SKM-1 treated with dmso at 0.1 percent for 144 hours (cell line): Measurements from ENCODE around the gene ENPP3.
"Not testable (repeated sequence)": the region's sequence is repeated elsewhere in the genome, so short reads cannot be mapped to it uniquely, and the experiment has no call there.

ENCODE experiments used
- DNase-seq: peaks from one replicate; lab custom pipeline; 2025; ENCODE audit not compliant: unreplicated experiment; lab: John Stamatoyannopoulos, UW

The ENPP3 gene

DNA sequence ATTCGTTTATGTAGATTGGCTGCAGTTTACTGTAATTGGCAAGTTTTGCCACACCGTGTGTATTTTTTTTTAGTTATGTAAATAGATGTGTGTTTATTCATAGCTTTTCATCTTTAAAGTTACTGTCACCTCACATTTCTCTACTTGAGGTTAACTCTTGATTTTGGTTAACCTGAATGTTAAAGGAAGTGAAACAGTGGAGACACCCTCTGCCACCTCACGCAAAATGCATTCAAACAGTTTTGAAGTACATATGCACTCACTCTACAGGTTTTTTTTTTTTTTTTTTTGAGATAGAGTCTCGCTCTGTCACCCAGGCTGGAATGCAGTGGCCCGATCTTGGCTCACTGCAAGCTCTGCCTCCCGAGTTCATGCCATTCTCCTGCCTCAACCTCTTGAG, 46.4 kb downstream of the ENPP3 start:
- no peak for DNase-seq

DNA sequence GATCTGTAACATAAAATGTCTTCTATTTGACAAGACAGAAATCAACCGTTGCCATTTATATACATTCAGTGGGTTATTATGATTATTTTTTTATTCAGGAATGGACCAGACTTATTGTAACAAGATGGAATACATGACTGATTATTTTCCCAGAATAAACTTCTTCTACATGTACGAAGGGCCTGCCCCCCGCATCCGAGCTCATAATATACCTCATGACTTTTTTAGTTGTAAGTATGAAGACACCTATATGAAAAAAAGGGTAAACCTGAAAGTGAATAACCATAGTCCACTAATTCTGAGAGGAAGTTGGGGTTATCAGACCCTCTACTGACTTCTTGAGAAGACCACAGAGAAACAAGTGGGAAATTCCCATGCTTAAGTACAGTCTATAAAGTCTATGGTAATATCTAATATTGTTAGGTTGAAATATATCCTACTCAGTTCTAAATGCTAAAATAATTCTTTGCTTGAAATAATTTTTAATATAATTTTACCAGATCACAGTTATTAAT, 48.2 kb downstream of the ENPP3 start:
- DNase-seq = no peak

DNA sequence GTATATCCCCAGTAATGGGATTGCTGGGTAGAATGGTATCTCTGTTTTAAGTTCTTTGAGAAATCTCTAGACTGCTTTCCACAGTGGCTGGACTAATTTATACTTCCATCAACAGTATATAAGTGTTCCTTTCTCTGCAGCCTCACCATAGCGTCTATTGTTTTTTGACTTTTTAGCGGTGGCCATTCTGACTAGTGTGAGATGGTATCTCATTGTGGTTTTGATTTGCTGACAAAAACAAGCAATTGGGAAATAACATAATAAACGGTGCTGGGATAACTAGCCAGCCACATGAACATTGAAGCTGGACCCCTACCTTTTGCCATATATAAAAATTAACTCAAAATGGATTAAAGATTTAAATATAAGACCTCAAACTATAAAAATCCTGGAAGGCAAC, 49.9 kb downstream of the ENPP3 start:
- no peak for DNase-seq

DNA sequence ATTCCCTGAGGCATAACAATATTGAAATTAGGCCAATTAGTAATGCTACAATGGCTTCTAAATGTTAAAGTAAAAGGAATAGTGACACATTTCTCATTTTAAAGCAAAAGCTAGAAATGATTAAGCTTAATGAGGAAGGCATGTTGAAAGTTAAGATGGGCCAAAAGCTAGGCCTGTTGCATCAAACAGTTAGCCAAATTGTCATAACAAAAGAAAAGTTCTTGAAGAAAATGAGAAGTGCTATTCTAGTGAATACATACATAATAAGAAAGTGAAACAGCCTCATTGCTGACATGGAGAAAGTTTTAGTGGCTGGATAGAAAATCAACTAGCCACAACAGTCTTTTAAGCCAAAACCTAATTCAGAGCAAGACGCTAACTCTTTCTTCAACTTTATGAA, 51.2 kb downstream of the ENPP3 start:
- DNase-seq = no peak

DNA sequence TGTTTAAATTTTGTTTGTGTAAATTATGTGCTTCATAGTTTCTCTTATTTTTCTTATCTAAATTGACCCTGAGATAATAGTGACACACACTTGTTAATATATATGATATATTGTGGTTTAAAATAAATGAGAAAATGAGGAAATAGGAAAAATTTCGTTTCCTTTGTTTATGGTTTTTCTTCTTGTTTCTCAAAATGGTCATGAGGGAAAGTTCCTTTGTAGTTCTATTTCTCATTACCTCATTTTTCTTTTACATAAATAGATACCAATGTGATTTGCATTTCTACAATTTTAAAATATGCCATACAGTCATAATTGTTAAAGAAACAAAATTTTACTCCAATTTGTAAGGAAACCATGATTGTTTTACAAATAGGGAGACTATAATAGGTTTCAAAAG, 54.9 kb downstream of the ENPP3 start:
- no peak for DNase-seq

DNA sequence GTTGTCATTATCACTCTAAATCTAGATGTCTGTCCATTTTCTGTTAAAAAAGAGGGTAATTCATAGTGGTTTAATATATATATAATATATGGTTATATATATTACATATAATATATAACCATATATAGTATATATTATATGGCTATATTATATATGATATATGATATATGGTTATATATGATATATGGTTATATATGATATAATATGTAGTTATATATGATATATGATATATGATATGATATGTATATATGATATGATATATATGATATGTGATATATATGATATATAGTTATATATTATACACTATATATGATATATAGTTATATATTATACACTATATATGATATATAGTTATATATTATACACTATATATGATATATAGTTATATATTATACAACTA, 55.5 kb downstream of the ENPP3 start:
- DNase-seq = no peak

DNA sequence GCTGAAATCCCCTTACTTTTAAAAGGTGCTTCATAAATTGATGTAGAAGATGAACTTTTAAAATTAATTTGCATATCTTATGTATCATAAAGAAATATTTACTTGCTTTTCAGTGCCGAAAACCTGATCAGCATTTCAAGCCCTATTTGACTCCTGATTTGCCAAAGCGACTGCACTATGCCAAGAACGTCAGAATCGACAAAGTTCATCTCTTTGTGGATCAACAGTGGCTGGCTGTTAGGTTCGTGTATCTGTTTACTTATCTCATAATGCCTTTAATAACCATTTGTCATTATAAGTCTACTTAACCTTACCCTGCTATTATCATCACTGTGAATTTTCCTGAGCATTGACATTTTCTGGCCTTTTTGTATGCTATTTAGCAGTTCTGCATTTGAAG, 56.3 kb downstream of the ENPP3 start:
- DNase-seq = no peak

DNA sequence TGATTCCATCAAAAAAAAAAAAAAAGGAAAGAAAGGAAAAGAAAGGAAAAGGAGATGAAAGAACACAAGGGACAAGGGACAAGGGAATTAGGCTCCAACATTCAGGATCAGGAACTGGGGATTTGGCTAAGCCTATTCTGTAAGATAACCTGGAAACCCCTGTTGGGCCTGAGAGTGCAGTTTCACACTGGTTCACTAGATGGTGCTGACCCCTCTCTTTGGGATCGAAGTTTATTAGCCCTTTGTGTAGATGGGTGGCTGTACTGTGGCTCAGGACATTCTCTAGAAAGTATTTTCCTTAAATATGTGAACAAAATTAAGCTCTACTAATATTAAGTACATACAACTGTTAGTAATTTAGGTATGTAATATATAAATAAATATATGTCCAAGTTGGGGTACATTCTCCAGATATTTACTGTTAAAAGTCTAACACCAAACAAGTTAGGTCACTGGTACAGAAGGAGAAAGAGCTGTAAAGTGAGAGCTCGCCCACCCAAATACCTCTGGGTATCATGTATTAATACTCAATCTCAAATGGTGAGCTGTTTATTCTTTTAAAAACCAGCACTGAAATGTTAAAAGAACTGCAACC, 57.8 kb downstream of the ENPP3 start:
- DNase-seq = peak; percentile 48

DNA sequence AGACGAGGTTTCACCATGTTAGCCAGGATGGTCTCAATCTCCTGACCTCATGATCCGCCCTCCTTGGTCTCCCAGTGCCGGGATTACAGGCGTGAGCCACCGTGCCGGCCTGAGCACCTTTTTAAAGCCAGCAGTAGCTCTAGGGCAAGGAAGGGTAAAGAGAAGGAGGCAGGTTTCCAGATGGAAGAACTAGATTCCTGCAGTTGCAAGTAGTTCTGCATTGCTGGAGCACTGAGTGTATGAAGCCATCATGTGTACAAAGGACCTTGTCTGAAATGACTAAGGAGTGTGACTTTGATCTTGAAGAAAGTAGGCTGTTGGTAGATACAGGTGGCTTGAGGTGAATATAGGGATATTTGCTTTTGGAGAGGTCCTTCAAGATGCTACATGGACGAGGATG, 59.9 kb downstream of the ENPP3 start:
- DNase-seq = no peak

DNA sequence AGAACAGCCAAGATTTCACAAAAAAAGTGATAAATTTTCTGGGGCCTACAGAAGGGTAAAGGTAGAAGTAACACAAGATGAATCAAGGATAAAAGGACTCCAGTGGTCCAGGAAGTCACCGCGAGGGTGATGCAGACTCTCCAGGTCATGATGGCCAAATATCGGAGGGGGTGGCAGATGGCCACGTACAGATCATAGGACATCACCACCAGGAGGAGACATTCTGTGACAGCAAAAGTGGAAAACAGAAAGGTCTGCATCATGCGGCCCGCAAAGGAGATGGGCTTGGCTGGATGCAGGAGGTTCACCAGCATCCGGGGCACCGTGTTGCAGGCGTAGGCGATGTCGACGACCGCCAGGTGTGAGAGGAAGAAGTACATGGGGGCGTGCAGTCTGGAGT, 63.7 kb downstream of the ENPP3 start:
- DNase-seq = not testable (repeated sequence)

DNA sequence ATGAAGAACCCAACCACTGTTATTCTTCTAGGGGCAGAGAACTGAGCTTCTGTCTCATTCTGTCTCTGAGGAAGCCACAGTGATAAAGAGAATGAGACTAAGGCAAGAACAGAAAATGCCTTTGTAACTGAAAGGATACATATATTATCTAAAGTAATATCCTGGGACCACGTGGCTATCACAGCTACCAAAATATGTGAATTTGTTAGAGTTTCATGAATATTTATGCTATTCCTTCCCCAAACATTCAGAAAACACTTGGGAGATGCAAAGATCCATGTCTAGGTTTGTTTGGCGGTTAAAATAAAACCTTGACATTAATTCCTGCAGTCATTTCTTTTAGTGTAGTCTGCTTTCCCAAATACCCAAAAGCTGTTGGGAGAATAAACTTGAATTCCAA, 66.8 kb downstream of the ENPP3 start:
- DNase-seq = not testable (repeated sequence)

DNA sequence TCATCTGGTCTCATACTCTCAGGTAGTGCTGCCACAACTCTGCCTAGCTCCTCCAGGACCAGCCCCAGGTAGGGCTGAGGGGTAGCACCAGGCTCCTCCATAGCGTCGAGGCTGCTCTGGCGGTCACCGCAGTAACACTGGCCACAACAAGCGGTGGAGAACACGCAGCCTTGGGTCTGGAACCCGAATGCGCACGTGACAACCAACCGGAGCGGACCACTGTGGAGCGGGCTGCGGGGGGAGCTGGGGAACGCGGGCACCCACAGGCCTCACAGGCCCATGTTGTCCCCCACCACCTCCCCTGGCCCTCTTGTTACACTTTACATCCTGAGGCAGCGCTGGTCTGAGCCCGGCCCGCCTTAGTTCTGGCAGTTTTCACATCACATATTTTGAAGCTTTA, 73.8 kb downstream of the ENPP3 start, which contains the start of gene CTAGE9:
Gene CTAGE9 (minus strand): TSS at position 101 of the 400 bp plus-strand sequence. CDS start 0 bp downstream, at position 101.
- DNase-seq = not testable (repeated sequence)

DNA sequence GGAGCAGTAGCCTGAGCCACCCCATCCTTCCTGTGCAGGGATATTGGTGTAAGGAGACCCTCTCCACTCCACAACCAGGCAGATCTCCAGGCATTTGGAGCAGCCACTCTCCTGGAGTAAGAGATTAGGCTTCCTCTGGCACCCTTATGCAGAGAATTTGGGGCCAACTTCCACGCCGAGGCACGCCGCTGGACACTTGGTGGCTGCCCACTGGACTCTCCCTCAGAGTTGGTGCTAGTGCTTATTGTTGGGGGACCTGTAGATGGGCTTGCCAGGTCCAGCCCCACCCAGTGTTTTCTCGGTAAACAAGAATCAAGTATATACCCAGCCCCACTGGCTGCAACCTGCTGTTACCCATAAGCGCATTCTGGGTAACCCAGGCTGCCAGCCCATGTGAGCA, 78.5 kb downstream of the ENPP3 start:
- DNase-seq = not testable (repeated sequence)

DNA sequence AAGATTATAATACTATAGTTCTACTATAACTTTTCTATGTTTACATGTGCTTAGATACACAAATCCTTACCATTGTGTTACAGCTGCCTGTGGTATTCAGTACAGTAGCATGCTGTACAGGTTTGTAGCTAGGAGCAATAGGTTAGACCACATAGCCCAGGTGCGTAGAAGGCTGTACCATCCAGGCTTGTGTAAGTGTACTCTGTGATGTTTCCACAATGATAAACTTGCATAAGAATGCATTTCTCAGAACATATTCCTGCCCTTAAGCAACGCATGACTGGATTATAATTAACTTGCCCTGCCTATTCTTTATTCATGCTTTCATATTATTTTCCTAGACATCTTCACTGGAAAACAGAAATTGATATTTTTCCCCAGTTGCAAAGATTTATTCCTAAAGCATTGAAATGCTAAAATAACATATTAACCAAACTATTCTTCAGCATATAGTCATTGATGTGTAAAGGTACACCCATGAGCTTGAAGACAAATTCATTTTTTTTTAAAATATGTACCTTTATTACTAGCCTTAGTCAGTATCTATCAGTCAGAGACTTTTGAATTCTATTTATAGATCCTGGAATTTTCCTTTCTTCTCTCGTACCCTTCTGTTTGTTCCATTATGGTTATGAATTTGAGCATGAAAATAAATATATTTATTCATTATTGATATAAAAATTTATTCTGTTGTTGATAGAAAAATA, 80.9 kb downstream of the ENPP3 start:
- DNase-seq = no peak

DNA sequence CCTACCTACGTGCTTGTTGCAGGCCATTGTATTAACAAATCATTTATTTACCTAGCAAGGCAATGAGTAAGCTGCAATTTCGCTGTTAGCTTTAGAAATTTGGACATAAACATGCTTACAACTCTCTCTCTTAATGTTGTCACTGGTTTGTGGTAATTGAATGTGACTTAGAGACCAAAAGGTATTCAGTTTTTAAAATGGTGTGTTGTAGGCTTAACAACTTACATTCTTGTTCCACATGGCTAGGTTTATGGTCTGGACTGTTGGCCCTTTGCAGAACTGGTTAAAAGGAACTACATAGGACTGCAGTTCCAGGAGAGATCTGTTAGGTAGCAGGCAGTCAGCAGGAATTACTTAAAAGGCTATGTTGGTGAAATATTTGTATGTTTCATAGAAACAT, 84.1 kb downstream of the ENPP3 start:
- DNase-seq = no peak

DNA sequence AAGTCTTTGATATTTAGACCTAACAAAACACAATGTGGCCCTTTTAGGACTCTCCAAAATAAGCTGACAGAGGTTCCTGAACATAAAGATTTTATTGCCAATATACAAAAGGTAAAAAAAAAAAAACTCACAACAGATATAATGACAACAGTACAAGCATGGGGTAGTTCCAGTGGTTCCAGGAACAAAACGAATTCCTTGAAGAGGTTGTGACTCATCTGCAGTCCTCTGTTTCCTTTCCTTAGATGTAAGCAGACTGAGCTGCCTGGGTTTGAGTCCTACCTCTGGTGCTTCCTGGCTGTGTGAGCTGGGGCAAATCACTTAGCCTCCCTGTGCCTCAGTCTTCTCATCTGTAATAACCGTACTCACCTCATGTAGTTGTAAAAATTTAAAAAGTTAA, 87.0 kb downstream of the ENPP3 start:
- no peak for DNase-seq

DNA sequence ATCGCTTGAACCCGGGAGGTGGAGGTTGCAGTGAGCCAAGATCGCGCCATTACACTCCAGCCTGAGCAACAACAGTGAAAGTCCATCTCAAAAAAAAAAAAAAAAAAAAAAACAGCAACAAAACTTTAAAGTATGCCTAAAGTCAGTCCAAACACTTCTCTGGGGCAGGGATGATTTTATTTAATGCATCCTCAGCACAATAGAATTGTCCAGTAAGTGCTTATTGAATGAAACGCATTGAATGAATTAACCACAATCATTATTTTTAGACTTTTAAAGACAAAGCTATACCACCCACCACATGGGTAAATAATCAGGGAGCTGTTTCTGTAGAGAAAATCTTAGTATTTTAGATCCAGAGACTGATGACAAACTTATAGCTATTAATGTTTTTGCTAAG, 90.4 kb downstream of the ENPP3 start:
- DNase-seq = no peak

DNA sequence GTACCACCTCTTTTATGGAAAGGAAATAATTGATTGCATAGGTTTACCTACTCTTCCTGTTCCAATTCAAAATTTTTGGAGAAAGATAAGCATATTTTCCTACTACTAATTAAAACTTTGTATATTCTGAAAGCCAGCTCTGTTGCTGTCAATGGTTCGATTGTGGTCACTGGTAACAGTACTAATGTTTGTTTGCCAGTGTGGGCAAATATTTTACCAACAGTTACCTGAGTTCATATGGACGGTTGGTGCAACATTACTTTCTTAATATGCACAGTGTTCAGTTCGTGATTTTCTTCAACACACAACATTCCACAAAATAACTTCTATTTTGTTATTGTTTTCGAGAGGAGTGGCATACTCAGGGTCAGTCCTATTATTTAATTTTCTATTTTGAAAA, 90.8 kb downstream of the ENPP3 start:
- DNase-seq = no peak

DNA sequence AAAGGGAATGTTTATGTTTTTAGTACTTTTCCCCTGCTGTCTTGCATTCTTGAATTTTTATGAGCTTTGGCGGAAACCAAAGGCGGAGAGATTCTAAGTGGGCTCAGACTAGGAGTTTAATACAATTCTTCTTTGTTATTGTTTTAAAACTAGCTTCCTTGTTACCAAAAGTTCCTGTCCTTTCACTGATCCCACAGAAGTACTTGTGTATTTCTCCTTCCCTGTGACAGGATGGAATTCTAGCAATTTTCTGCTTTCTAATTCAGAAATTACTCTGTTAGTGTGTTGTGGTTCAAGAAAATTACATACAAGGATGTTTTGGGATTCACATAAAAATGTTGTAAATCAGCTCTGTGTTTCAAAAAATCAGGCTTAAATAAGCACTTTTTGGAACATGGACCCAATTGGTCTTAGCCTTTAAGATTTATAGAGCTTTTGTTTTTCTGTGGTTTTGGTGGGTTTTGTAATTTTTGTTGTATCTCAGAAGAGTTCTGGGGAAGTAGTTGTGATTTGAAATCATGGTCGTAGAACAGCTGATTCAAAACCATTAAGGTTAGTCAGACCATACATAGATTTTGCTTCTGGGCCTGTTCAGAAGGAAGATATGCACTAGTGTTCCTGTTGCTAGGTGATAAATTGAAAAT, 91.3 kb downstream of the ENPP3 start:
- no peak for DNase-seq

DNA sequence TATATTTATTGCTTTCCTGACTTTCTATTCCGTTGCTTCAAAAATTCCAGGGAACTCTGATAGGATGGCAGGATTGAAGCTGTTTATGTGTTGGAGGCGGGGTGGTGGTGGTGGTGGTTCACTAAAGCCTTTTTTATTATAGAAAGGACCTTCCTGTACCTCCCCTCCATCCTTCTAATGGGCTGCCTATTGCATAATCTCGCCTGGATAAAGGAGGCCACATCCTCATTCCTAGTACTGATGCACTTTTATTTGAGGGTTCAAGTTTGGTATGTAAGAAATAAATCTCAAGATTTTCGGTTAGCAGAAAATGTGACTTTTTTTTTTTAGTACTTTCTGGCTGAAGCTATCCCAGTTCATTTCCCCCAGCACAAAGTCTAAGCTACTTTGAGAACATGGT, 92.4 kb downstream of the ENPP3 start:
- no peak for DNase-seq

DNA sequence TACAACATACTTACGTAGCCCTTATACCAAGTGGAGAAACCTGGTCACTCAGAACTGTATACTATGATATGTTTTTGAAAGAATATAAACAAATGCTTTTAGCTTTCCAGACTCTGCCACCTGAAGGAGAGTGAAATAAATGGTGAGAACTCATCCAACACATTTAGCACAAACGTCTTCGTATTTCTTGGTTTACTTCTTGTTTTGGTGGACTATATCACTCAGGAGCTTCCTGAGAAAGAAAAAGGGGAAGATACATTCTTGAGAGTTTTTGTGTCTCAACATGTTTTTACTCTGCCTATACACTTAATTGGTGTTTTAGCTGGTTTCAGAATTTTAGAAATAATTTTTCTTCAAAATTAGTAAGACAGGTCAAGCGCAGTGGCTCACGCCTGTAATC, 93.2 kb downstream of the ENPP3 start:
- peak; percentile 21 for DNase-seq

DNA sequence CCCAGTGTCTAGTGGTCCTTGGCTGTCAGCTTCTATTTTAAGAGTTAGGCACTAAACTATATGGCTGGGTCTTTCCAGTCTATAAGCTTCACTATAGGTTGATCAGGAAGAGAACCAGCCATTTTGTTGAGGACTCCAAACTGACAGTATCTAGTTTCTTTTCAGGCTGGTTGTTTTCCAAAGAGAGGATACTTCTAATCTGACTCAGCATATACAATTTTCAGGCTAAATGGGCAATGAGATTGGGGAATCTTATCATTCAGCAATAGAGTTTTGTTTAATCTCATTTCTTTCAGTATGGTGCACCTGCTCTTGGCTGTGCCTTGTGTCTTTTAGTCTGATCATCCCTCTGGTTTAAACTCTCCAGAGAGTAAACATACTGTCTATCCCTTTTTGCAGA, 94.1 kb downstream of the ENPP3 start:
- DNase-seq = no peak
